Measurements from ENCODE around the gene AUH. TPM values are rescaled to one million over a fixed set of nuclear protein-coding genes. Genes with fewer than 3 reads are reported as not detected.
"Not testable (repeated sequence)": the region's sequence is repeated elsewhere in the genome, so short reads cannot be mapped to it uniquely, and the experiment has no call there.

Gene AUH
- total RNA-seq, 1 experiment from 2014 or later, result 16.0 TPM

GRCh38 chr9:91214086-91214485 is 147.6 kb downstream of the AUH start:
- no peak for DNase-seq (ENCODE audit: extremely low read depth, low read depth)

DNA sequence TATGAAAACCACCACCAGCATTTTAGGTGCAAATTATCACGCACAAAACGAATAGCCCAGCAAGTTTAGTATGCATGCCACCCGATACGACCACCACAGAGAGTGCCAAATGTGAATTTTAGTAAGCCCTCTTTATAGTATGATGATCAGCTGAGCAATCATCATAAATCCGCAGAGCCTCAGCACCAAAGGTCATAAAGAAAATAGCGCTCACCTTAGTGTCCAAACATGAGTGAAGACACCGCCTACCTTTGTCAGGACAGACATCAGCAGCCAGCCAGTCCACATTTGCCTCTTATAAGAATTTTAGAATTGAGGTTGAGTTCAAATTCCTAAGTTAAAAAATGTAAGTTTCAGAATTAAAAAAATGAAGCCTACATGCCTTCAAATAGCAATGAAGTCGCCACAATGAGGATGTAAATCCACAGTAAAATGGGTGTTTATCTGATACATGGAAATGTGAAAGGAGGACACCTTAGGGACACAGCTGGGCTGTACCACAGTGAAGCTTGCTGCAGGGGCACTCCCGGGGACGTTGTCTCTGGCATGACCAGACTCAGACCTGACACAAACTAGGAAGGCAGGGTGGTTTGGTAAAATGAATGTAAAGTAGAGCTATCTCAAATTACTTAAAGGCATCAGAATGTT is 149.0 kb downstream of the AUH start:
- no peak for DNase-seq (ENCODE audit: extremely low read depth, low read depth)

- no peak for DNase-seq (ENCODE audit: extremely low read depth, low read depth)
Measured at GRCh38 chr9:91211919-91212318, 149.8 kb downstream of the AUH start.

DNA sequence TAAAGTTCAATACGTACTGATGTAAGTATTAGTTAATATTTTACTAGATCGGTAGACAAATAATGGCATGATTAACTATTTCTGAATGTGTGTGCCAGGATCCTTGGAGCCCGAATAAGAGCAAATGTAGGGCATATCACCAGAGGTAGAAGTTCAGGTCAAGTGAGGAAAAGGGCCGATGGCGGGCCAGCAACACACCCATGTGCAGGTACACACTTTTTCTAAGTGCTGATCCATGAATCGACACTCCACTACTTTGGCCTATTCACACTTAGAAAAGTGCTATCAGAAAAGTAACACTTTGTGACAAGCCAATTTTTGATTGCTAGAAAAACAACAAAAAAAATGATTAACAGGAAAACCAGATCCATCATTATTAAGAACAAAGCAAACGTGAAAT is 150.3 kb downstream of the AUH start:
- DNase-seq (ENCODE audit: extremely low read depth, low read depth), result no peak

GRCh38 chr9:91210318-91210717 is 151.4 kb downstream of the AUH start:
- DNase-seq (ENCODE audit: extremely low read depth, low read depth), result no peak

- no peak for DNase-seq (ENCODE audit: extremely low read depth, low read depth)
Measured at GRCh38 chr9:91208837-91209236, 152.9 kb downstream of the AUH start.

- no peak for DNase-seq (ENCODE audit: extremely low read depth, low read depth)
Measured at GRCh38 chr9:91208419-91208745, 153.3 kb downstream of the AUH start.

DNA sequence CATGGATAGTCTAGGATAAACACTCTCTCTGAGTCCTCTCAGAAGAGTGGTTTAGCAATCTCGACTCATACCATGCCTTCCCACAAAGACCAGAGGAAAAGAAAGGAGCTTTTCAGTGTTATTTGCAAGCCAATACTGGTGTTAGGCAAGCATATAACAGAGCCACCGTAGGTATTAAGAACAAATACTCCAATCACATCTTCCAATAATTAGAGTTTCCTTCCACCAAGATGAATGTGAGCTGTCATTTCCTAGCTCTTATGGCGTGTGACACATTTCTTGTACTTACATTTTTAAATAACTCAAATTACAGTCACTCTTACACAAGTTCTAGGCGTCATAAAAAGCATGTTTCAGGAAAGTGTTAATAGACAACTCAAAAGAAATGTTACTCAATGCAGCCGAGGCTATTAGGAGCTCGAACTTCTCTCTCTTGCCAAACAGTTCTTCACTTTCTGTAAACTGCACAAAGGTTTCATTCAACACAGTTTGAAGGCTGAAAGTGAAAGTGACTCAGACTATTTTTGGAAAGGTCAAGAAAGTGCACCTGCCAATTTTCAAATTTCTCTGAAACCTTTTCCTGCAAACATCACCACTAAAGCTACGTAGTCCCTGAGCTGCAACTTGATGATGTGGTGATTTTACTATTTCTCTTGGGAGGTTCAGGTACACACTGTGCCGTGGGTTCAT is 153.8 kb downstream of the AUH start:
- DNase-seq (ENCODE audit: extremely low read depth, low read depth), result peak; percentile 9

- DNase-seq (ENCODE audit: extremely low read depth, low read depth), result no peak
Measured at GRCh38 chr9:91207397-91207728, 154.4 kb downstream of the AUH start.

GRCh38 chr9:91206806-91207205 is 154.9 kb downstream of the AUH start:
- no peak for DNase-seq (ENCODE audit: extremely low read depth, low read depth)

DNA sequence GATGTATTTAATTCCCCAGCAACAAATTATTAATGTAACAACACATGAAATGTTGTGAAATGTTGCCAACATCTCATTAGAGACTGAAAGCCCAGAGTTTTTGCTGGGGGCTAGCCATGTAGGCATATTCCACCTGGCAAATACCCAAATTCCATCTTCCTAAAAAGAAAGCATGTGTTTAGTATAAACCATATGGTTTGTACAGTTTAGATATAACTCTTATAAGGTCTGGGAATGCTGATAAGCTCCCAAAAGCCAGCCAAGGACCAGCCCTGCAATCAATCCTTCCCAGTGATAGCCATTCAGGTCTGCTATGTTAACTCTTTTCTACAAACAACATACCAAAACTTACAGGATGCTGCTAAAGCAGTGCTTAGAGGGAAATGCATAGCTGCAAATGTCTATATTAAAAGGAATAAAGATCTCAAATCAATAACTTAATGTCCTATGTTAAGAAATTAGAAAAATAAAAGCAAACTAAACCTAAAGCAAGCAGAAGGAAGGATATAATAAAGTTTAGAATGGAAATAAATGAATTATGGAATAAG is 158.9 kb downstream of the AUH start:
- no peak for DNase-seq (ENCODE audit: extremely low read depth, low read depth)

GRCh38 chr9:91200692-91201336 is 160.9 kb downstream of the AUH start:
- DNase-seq (ENCODE audit: extremely low read depth, low read depth), result no peak

GRCh38 chr9:91199739-91200497 is 161.8 kb downstream of the AUH start:
- no peak for DNase-seq (ENCODE audit: extremely low read depth, low read depth)

DNA sequence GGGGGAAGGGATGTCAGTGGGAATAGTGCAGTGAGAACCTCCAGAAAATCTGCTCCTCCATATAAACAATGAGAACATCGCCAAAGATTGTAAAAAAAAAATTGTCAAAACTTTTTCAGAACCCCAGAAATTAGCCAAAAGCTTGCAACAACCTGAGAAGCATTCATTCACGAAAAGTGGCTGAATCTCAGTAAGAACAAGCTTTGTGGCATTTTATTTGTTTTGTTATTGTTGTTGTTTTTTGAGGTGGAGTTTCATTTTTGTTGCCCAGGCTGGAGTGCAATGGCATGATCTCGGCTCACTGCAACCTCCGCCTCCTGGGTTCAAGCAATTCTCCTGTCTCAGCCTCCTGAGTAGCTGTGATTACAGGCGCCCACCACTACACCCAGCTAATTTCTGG is 162.8 kb downstream of the AUH start:
- DNase-seq (ENCODE audit: extremely low read depth, low read depth), result not testable (repeated sequence)

- no peak for DNase-seq (ENCODE audit: extremely low read depth, low read depth)
Measured at GRCh38 chr9:91198405-91198804, 163.3 kb downstream of the AUH start.

- peak; percentile 85 for DNase-seq (ENCODE audit: extremely low read depth, low read depth)
Measured at GRCh38 chr9:91197232-91198181, 164.2 kb downstream of the AUH start.

DNA sequence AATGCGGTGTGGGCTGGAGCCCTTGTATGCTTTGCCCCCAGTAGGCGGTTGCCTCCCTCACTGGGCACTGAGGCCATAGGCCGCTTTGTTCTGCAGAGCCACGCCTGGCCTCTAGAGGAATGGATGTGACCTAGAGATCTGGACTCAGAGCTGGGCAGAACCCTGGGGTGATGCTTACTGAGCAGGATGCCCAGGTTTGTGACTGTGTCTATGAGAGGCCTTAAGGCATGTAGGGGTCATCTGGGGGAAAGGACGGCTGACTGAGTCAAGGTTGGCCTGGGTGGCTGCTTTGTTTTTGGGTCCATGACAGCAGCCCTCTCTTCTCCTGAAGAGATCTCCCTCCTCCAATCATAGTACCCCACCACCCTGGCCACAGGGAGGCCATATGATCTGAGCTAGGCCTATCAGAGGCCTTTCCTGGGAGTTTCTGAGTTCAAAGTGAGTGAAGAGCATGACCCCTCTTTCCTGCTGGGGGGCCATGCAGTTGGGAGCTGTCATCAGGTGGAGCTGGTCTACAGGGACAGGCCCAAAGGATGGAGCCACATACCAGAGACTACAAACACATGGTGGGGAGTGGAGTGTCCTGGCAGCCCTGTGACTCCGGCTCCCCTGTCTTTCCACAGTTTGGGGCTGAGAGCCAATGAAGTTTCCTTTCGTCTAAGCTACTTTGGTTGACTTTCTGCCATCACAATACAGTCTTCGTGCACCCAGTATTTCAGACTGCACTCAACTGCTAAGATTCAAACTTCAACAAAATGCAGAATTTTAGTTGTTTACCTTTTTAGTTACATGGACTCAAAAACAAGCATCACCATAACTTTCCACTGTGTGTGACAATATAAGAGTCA is 165.4 kb downstream of the AUH start:
- no peak for DNase-seq (ENCODE audit: extremely low read depth, low read depth)

GRCh38 chr9:91195372-91196012 is 166.2 kb downstream of the AUH start:
- DNase-seq (ENCODE audit: extremely low read depth, low read depth), result no peak

Data from NCI-H460 (cell line).